ENCODE measurements around the gene DBR1. TPM values are rescaled to one million over a fixed set of nuclear protein-coding genes. Genes with fewer than 3 reads are reported as not detected.

DBR1 gene
- total and polyA plus RNA-seq, 9 of the 15 experiments (the other 6 are each of a cell fraction or from before 2014, with no cell fraction given) = 2.7 to 14.1 (median 10.9) TPM

- TF ChIP-seq ATF1 (CRISPR knock-in tag; IDR thresholded peaks at IDR 0.05) (no peak), ATF1 (tag; IDR thresholded peaks at IDR 0.05) (peak; percentile 71), EGR1 (conservative IDR thresholded peaks at IDR 0.05) (0 out of 2 replicates have a peak, but pooled peaks have one; percentile 15), TCF7L2 (IDR thresholded peaks at IDR 0.05; ENCODE audit: low read depth, low read length) (no peak), GMEB1 (CRISPR knock-in tag; IDR thresholded peaks at IDR 0.05) (no peak; the same call in 1 of the 2 replicates), MYC (IDR thresholded peaks at IDR 0.05; ENCODE audit: low read depth, low read length) (peak; percentile 75), MYC (CRISPR knock-in tag; IDR thresholded peaks at IDR 0.05; ENCODE audit: borderline replicate concordance, low read depth) (0 out of 2 replicates have a peak, but pooled peaks have one; percentile 47), USF2 (CRISPR knock-in tag; IDR thresholded peaks at IDR 0.05) (no peak), NR0B1 (IDR thresholded peaks at IDR 0.05; ENCODE audit: partially characterized antibody) (no peak), NR4A1 (CRISPR knock-in tag; IDR thresholded peaks at IDR 0.05) (no peak), NR4A1 (tag; IDR thresholded peaks at IDR 0.05) (no peak), HNRNPUL1 (IDR thresholded peaks at IDR 0.05; ENCODE audit: low read length) (no peak), UBTF (IDR thresholded peaks at IDR 0.05; ENCODE audit: borderline replicate concordance in 1 of 2, low read depth in 2 of 2, low read length in 2 of 2) (0 out of 4 replicates have a peak, but pooled peaks of 1 of the 2 experiments have one; percentile 3), SMARCB1 (IDR thresholded peaks at IDR 0.05; ENCODE audit: insufficient read length, low read depth) (no peak), NFXL1 (CRISPR knock-in tag; IDR thresholded peaks at IDR 0.05) (no peak), TSHZ1 (CRISPR knock-in tag; IDR thresholded peaks at IDR 0.05) (no peak), ZC3H11A (IDR thresholded peaks at IDR 0.05; ENCODE audit: low read depth, low read length) (no peak), MYNN (IDR thresholded peaks at IDR 0.05) (no peak), MYNN (CRISPR knock-in tag; IDR thresholded peaks at IDR 0.05) (no peak), MCM7 (IDR thresholded peaks at IDR 0.05) (no peak)
Observed at GRCh38 chr3:138187296-138188012, 12.7 kb upstream of the DBR1 start, which contains the start of gene ARMC8 (continued).

Measured in K562 (cell line).